Panc1 (cell line): ENCODE data around the gene NBPF20.
"Not testable (repeated sequence)": the region's sequence is repeated elsewhere in the genome, so short reads cannot be mapped to it uniquely, and the experiment has no call there.

Experiments used
- CTCF ChIP-seq: fragments of 450-650 bp; IDR thresholded peaks from 2 replicates; pipeline ENCODE4 v1.5.1; 2017; ENCODE audit warnings: mild to moderate bottlenecking
- POLR2AphosphoS5 ChIP-seq: IDR thresholded peaks from 2 replicates; pipeline ENCODE4 v1.6.1; 2012; ENCODE audit warnings: mild to moderate bottlenecking, low read depth, low read length, moderate library complexity
- SIN3A ChIP-seq: IDR thresholded peaks from 2 replicates; pipeline ENCODE4 v1.6.1; 2012; ENCODE audit warnings: low read depth, mild to moderate bottlenecking, low read length, moderate library complexity, borderline replicate concordance; ENCODE audit not compliant: insufficient read depth

- not testable (repeated sequence) for TF ChIP-seq CTCF, POLR2AphosphoS5, SIN3A
Measured at GRCh38 chr1:145454824-145455177, 29.4 kb upstream of the NBPF20 start.
